Nephron progenitor cell (in vitro differentiated cells): ENCODE results near the gene SMR3B.
A peak's percentile ranks its signal among the peaks of the same experiment; 100 is the strongest.

Source experiments
- DNase-seq: peaks from one replicate; pipeline ENCODE4 v3.0.0; 2021
- H3K27ac Mint-ChIP-seq: 2 replicates; pipeline ENCODE4 v1.8.0; 2021; ENCODE audit warnings: mild to moderate bottlenecking, moderate library complexity, mixed read lengths
- H3K27me3 Mint-ChIP-seq: 2 replicates; pipeline ENCODE4 v1.8.0; 2021; ENCODE audit warnings: mild to moderate bottlenecking, low read depth, mixed read lengths; ENCODE audit not compliant: poor library complexity
- H3K36me3 Mint-ChIP-seq: 2 replicates; pipeline ENCODE4 v1.8.0; 2021; ENCODE audit warnings: low read depth, mixed read lengths
- H3K4me1 Mint-ChIP-seq: 2 replicates; pipeline ENCODE4 v1.8.0; 2021; ENCODE audit warnings: mixed read lengths
- H3K4me3 Mint-ChIP-seq: 2 replicates; pipeline ENCODE4 v1.8.0; 2021; ENCODE audit warnings: mild to moderate bottlenecking, moderate library complexity, mixed read lengths
- H3K9me3 Mint-ChIP-seq: 2 replicates; pipeline ENCODE4 v1.8.0; 2021; ENCODE audit warnings: mild to moderate bottlenecking, moderate library complexity, mixed read lengths
- CTCF ChIP-seq: fragments of 200-600 bp; sonication (generic); IDR thresholded peaks from 2 replicates; pipeline ENCODE4 v1.5.0; 2021; ENCODE audit warnings: antibody characterized with exemption

SMR3B gene

GRCh38 chr4:70425306-70425705 is 42.4 kb downstream of the SMR3B start:
- no peak overlapping the region for H3K4me3 Mint-ChIP-seq
- TF ChIP-seq CTCF: no peak
- H3K4me1 Mint-ChIP-seq: no peaks in the 10 kb centered on the region

GRCh38 chr4:70426789-70427188 is 43.9 kb downstream of the SMR3B start:
- Mint-ChIP-seq H3K36me3 (no peaks in the 10 kb centered on the region), H3K27me3 (no peaks in the 10 kb centered on the region), H3K4me1 (no peaks in the 10 kb centered on the region), H3K27ac (no peak overlapping the region), H3K4me3 (no peak overlapping the region), H3K9me3 (peaks cover 20% of the 10 kb centered on the region)
- TF ChIP-seq CTCF: no peak
- no peak for DNase-seq

More at GRCh38 chr4:70425306-70425705, 42.4 kb downstream of the SMR3B start:
- Mint-ChIP-seq H3K27me3 (no peaks in the 10 kb centered on the region), H3K36me3 (no peaks in the 10 kb centered on the region), H3K27ac (no peak overlapping the region), H3K9me3 (peaks cover 20% of the 10 kb centered on the region)
- DNase-seq: no peak

GRCh38 chr4:70437197-70437596 is 54.3 kb downstream of the SMR3B start:
- Mint-ChIP-seq H3K27ac (no peak overlapping the region), H3K9me3 (no peaks in the 10 kb centered on the region), H3K4me3 (no peak overlapping the region), H3K27me3 (no peaks in the 10 kb centered on the region), H3K4me1 (no peaks in the 10 kb centered on the region), H3K36me3 (no peaks in the 10 kb centered on the region)
- no peak for TF ChIP-seq CTCF
- peak; percentile 29 for DNase-seq
